GM15510 (cell line): ENCODE results near the gene ACAP1.

Experiments
- POLR2A ChIP-seq: IDR thresholded peaks from 3 replicates; pipeline ENCODE4 v1.6.1; 2011; ENCODE audit warnings: borderline replicate concordance; ENCODE audit not compliant: insufficient read length; ENCODE audit errors: extremely low read depth

The ACAP1 gene

GRCh38 chr17:7336240-7337175 lies at the start of gene ACAP1:
Gene ACAP1 (plus strand): TSS chr17:7336529. CDS start chr17:7336735, 206 bp downstream.
- peak; percentile 48 for TF ChIP-seq POLR2A

- TF ChIP-seq POLR2A: no peak
These were observed 46.9 kb upstream of the ACAP1 start for GRCh38 chr17:7289256-7290032.

GRCh38 chr17:7290166-7290565 lies 46.2 kb upstream of the ACAP1 start:
- no peak for TF ChIP-seq POLR2A

GRCh38 chr17:7290685-7291084 lies 45.6 kb upstream of the ACAP1 start:
- TF ChIP-seq POLR2A: no peak

- TF ChIP-seq POLR2A: no peak
These were observed 44.1 kb upstream of the ACAP1 start for GRCh38 chr17:7292194-7292593.

GRCh38 chr17:7292729-7293128 lies 43.6 kb upstream of the ACAP1 start:
- TF ChIP-seq POLR2A: no peak

GRCh38 chr17:7293159-7293558 lies 43.2 kb upstream of the ACAP1 start:
- no peak for TF ChIP-seq POLR2A

- TF ChIP-seq POLR2A: no peak
These were observed 42.3 kb upstream of the ACAP1 start for GRCh38 chr17:7293816-7294613.

- no peak for TF ChIP-seq POLR2A
These were observed 41.6 kb upstream of the ACAP1 start, which contains the start of gene YBX2 for GRCh38 chr17:7294614-7295153. Gene YBX2 (minus strand): TSS chr17:7294639. CDS start chr17:7294500, 139 bp downstream.

- no peak for TF ChIP-seq POLR2A
These were observed 40.8 kb upstream of the ACAP1 start for GRCh38 chr17:7295230-7296180.

- no peak for TF ChIP-seq POLR2A
These were observed 40.0 kb upstream of the ACAP1 start for GRCh38 chr17:7296189-7296861.

- TF ChIP-seq POLR2A: no peak
These were observed 32.1 kb upstream of the ACAP1 start for GRCh38 chr17:7304179-7304578.
